SK-N-SH (cell line): ENCODE results near the gene C1QC. TPM values are rescaled to one million over a fixed set of nuclear protein-coding genes. Genes with fewer than 3 reads are reported as not detected.

Experiments
- ELF1 ChIP-seq: IDR thresholded peaks from 2 replicates; pipeline ENCODE4 v1.4.0; 2012
- EP300 ChIP-seq, 2 experiments: IDR thresholded peaks; 2 replicates each; pipeline versions ENCODE4 v1.4.0 to v1.6.1; 2012; ENCODE audit warnings: borderline replicate concordance in 1 of 2, low read depth in 1 of 2, low read length in 1 of 2
- EZH2phosphoT487 ChIP-seq: fragments of 200-600 bp; sonication (generic); IDR thresholded peaks from 2 replicates; pipeline ENCODE4 v1.6.1; 2017; ENCODE audit warnings: low read depth, mixed run types, mild to moderate bottlenecking, antibody characterized with exemption, moderate library complexity, borderline replicate concordance
- GABPA ChIP-seq: IDR thresholded peaks from 2 replicates; pipeline ENCODE4 v1.4.0; 2012; ENCODE audit warnings: low read depth, mild to moderate bottlenecking
- GATA2 ChIP-seq: sonication (generic); formaldehyde crosslinking; IDR thresholded peaks from 2 replicates; pipeline ENCODE4 v1.5.0; 2020; ENCODE audit warnings: mild to moderate bottlenecking, missing genetic modification reagents
- MXI1 ChIP-seq: IDR thresholded peaks from 2 replicates; pipeline ENCODE4 v1.6.1; 2012; ENCODE audit warnings: mild to moderate bottlenecking, low read depth, low read length, improper control_type of control experiment
- NFIC ChIP-seq: IDR thresholded peaks from 2 replicates; pipeline ENCODE4 v1.4.0; 2012; ENCODE audit warnings: borderline replicate concordance
- POLR2AphosphoS5 ChIP-seq: IDR thresholded peaks from 2 replicates; pipeline ENCODE4 v1.6.1; 2012; ENCODE audit warnings: low read depth, low read length
- RAD21 ChIP-seq: IDR thresholded peaks from 2 replicates; pipeline ENCODE4 v1.6.1; 2012; ENCODE audit warnings: mild to moderate bottlenecking, low read length
- RCOR1 ChIP-seq: fragments of 150-350 bp; IDR thresholded peaks from 2 replicates; pipeline ENCODE4 v1.6.1; 2017; ENCODE audit warnings: antibody characterized with exemption, low read length
- REST ChIP-seq: IDR thresholded peaks from 2 replicates; pipeline ENCODE4 v1.6.1; 2012; ENCODE audit warnings: mild to moderate bottlenecking, low read depth, low read length, moderate library complexity
- TAF1 ChIP-seq: IDR thresholded peaks from 2 replicates; pipeline ENCODE4 v1.6.1; 2012; ENCODE audit warnings: low read depth, mild to moderate bottlenecking, low read length, moderate library complexity, borderline replicate concordance
- ZBTB33 ChIP-seq: IDR thresholded peaks from 2 replicates; pipeline ENCODE4 v1.4.0; 2012; ENCODE audit warnings: low read depth, borderline replicate concordance
- polyA plus RNA-seq, 3 experiments: library from polyadenylated mRNA; depleted of rRNA; stranded (reverse); fragments of >200 nt; gene quantifications; 2 replicates each; pipeline ENCODE4 v1.2.3, GENCODE V29; 2012
- TF ChIP-seq, protein P1 (sequence below): IDR thresholded peaks from 2 replicates; pipeline ENCODE4; 2012

Gene C1QC
- polyA plus RNA-seq, 1 of the 3 experiments (the other 2 are of a cell fraction): not detected

DNA sequence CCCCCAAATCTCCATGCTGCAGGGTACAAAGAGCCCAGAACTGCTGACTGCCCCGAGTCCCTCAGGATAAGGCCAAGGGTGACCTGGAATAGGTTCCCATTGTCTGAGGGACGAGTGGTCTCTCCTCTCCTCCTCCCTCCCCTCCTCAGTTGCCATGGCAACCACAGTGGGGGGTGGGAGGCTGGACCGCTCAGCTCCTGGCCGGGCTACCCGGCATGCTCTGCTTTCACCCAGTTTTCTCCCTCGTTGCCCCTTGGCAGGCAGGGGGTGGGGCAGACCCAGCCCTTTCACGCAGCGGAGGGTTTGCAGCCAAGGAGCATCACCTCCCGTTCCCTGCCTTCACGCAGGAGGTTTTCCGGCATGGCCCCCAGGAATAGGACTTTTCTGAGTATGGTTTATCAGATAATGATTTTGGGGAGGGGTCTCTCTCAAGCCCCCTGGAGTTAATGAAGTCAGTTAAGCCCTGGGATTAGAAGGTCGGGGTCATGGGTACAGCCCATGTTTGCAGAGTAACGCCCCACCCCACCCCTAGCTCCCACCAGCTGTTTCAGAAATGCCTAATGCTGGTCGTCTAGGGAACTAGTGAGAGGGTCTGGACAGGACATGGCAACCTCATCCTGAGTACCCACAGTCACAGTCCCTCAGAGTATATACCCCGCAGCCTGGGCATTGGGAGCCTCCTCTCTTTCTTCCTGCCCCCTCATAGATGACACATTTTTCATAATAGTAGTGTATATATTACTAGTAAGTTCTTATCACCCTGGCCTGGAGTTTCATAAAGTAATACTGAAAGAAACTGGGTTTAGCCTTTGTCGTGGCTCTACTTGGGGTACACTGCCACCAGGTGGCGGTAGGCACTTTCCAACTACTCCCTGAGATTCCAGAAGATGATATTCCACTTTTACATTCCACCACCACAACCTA lies 30.3 kb downstream of the C1QC start (continued):
- TF ChIP-seq ZBTB33 (no peak), NFIC (no peak), EP300 (IDR thresholded peaks at IDR 0.05; ENCODE audit: borderline replicate concordance in 1 of 2, low read depth in 1 of 2, low read length in 1 of 2) (no peak), REST (no peak), RAD21 (peak; percentile 94), ELF1 (no peak), EZH2phosphoT487 (no peak), GABPA (no peak), TAF1 (no peak), GATA2 (CRISPR knock-in tag) (peak; percentile 37; the same call in 1 of the 2 replicates), RCOR1 (peak; percentile 51; the same call in 1 of the 2 replicates), POLR2AphosphoS5 (no peak), MXI1 (no peak)
- TF ChIP-seq, protein P1, sequence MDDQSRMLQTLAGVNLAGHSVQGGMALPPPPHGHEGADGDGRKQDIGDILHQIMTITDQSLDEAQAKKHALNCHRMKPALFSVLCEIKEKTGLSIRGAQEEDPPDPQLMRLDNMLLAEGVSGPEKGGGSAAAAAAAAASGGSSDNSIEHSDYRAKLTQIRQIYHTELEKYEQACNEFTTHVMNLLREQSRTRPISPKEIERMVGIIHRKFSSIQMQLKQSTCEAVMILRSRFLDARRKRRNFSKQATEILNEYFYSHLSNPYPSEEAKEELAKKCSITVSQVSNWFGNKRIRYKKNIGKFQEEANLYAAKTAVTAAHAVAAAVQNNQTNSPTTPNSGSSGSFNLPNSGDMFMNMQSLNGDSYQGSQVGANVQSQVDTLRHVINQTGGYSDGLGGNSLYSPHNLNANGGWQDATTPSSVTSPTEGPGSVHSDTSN: no peak
